SHP77 treated with DMSO at 0.1 percent for 48 hours (cell line): ENCODE data around the gene SLC22A14.
"Not testable (repeated sequence)": the region's sequence is repeated elsewhere in the genome, so short reads cannot be mapped to it uniquely, and the experiment has no call there.

Experiments used
- DNase-seq: peaks from one replicate; lab custom pipeline; 2025; lab: John Stamatoyannopoulos, UW

SLC22A14 gene

GRCh38 chr3:38313695-38314094 lies 31.6 kb downstream of the SLC22A14 start:
- DNase-seq, result no peak

- no peak for DNase-seq
These were observed 32.1 kb downstream of the SLC22A14 start for GRCh38 chr3:38314112-38314763.

GRCh38 chr3:38314764-38315487 lies 32.8 kb downstream of the SLC22A14 start:
- DNase-seq, result no peak

GRCh38 chr3:38315488-38316230 lies 33.6 kb downstream of the SLC22A14 start:
- no peak for DNase-seq

- DNase-seq, result no peak
These were observed 34.5 kb downstream of the SLC22A14 start for GRCh38 chr3:38316356-38317191.

GRCh38 chr3:38317192-38317759 lies 35.2 kb downstream of the SLC22A14 start:
- no peak for DNase-seq

- no peak for DNase-seq
These were observed 36.9 kb downstream of the SLC22A14 start for GRCh38 chr3:38318766-38319671.

GRCh38 chr3:38320638-38321037 lies 38.5 kb downstream of the SLC22A14 start:
- DNase-seq, result not testable (repeated sequence)

GRCh38 chr3:38323060-38323459 lies 41.0 kb downstream of the SLC22A14 start:
- no peak for DNase-seq

GRCh38 chr3:38325256-38325655 lies 43.2 kb downstream of the SLC22A14 start:
- no peak for DNase-seq

GRCh38 chr3:38327335-38328009 lies 45.4 kb downstream of the SLC22A14 start:
- no peak for DNase-seq

- DNase-seq, result no peak
These were observed 49.3 kb downstream of the SLC22A14 start for GRCh38 chr3:38331257-38332022.

GRCh38 chr3:38332201-38332600 lies 50.1 kb downstream of the SLC22A14 start:
- no peak for DNase-seq

- no peak for DNase-seq
These were observed 52.3 kb downstream of the SLC22A14 start for GRCh38 chr3:38334142-38335055.

GRCh38 chr3:38335263-38335662 lies 53.2 kb downstream of the SLC22A14 start:
- DNase-seq, result no peak

GRCh38 chr3:38337703-38338102 lies 55.6 kb downstream of the SLC22A14 start:
- no peak for DNase-seq

- DNase-seq, result no peak
These were observed 61.9 kb downstream of the SLC22A14 start for GRCh38 chr3:38343797-38344594.
